Measurements from ENCODE around the gene ZNF787.
"Not testable (repeated sequence)": the region's sequence is repeated elsewhere in the genome, so short reads cannot be mapped to it uniquely, and the experiment has no call there.

The ZNF787 gene

DNA sequence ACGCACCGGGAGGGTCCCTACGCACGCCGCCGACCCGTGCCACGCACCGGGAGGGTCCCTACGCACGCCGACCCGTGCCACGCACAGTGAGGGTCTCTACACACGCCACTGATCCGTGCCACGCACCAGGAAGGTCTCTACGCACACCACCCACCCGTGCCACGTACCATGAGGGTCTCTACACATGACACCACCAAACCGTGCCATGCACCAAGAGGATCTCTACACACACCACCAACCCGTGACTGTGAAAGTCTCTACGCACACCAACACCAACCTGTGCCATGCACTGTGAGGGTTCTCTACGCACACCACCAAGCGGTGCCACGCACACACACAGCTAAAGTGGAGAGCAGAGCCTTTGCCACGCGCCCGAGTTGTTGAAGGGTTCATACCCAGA is 16.7 kb downstream of the ZNF787 start:
- no peak for DNase-seq

DNA sequence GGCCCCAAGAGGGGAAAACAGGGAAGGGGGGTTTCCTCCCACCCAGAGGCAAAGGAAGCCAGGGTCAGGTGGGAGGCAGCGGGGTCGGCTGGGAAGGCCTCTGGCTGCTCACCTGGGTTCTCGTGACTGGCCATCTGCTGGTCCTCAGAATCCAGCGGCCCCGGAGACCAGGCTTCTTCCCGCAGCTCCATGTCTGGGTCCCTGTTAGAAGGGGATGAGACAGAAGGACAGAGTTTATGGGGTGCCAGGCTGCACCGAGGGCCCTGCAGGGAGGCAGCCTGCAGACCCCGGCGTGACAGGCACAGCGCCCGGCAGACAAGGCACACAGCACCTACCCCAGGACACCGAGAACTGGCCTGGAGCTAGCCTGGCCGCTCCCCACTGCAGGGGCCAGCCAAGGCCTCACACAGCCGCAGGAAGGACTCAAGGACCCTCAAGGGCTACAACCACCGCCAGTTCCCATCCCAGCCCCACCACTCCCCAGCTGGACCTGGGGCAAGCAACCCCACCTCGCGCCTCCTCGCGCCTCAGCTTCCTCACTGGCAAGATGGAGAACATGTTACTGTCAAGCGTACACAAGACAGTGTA is 18.0 kb downstream of the ZNF787 start:
- no peak for DNase-seq

GRCh38 chr19:56101746-56102535 is 19.2 kb downstream of the ZNF787 start:
- no peak for DNase-seq

DNA sequence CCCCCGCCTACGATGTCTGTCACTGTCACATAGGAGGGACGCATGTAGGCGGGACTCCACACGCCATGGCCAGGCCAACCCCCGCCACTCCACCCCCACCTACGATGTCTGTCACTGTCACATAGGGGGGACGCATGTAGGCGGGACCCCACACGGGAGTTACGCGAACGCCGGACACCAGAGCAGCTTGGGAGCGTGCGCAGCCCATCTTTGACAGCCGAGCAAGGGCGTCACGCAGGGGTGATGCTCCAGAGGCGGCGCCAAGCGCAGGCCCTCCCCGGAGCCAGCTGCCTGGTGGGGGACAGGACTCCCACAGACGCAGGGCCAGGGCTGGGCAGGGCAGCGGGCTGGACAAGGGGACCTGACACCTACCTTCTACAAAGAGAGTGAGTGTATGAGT is 20.0 kb downstream of the ZNF787 start:
- DNase-seq = no peak

DNA sequence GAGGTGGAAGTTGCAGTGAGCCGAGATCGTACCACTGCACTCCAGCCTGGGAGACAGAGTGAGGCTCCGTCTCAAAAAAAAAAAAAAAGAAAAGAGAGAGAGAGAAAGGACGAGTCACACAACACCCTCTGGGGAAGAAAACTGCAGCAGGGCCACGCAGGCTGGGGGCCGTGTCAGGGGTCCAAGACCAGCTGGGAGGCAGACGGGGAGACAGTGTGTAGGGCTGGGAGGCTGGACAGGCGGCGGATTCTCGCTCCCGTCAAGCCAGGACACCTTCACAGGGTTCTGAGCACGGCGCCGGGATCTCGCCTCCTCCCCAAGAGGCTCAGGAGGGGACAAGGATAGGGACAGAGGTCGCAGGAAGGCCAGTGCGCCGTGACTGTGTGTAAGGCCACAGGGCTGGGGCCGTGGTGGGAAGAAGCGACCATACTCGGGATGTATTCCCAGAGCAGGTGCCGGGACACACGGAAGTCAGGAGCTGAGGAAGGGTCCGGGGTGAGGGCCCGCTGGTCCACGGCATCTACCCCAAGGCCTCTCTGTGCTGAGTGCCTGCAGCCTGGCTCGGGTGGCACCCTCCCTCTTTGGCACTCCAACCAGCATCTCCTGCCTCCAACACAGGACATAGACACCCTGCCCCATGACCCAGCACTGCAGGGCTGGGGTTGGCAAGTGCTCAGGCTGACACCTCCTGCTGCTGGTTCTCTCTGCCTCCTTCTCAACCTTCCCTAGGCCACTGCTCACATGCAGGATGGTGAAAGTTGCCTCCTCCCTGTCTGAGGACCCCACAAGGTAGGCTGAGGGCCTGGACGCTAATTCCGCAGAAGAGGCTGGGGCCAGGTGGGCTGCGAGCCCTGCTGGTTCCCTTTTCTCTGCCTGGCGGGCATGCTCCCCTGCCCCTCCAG is 21.2 kb downstream of the ZNF787 start:
- no peak for DNase-seq

GRCh38 chr19:56098731-56099568 is 22.1 kb downstream of the ZNF787 start:
- DNase-seq = no peak

DNA sequence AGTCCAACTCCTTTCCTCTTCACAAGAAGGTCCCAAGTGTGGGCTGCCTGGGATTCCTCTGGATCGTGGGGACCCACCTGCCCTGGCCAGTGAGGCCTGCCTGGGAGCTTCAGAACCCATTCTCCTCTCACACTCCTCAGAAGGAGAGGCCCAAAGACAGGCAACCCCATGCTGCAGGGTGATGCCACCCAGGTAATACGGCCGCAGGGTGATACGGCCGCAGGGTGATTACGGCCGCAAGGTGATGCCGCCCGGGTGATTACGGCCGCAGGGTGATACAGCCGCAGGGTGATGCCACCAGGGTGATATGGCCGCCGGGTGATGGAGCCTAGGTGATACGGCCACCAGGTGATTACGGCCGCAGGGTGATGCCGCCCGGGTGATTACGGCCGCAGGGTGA is 22.9 kb downstream of the ZNF787 start:
- DNase-seq = not testable (repeated sequence)

GRCh38 chr19:56097776-56098175 is 23.3 kb downstream of the ZNF787 start:
- DNase-seq = no peak

GRCh38 chr19:56097306-56097705 is 23.8 kb downstream of the ZNF787 start:
- no peak for DNase-seq

- no peak for DNase-seq
Measured at GRCh38 chr19:56096665-56097064, 24.4 kb downstream of the ZNF787 start.

DNA sequence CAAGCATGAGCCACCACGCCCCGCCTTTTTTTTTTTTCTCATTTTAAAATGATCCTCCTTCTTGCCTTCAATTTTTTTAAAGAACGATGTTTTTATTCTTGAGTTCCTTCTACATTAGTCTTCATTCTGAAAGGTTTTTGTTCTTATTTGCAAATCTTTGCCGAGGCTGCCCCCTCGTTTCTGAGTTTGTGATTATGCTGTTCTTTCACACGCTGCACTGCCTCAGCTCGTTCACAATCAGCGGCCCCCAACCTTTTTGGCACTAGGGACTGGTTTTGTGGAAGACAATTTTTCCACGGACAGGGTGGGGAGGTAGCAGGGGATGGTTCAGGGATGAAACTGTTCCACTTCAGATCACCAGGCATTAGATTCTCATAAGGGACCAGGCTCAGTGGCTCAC is 26.6 kb downstream of the ZNF787 start:
- DNase-seq = no peak

GRCh38 chr19:56092685-56093631 is 28.1 kb downstream of the ZNF787 start:
- DNase-seq = no peak

- no peak for DNase-seq
Measured at GRCh38 chr19:56091751-56092546, 29.1 kb downstream of the ZNF787 start.

DNA sequence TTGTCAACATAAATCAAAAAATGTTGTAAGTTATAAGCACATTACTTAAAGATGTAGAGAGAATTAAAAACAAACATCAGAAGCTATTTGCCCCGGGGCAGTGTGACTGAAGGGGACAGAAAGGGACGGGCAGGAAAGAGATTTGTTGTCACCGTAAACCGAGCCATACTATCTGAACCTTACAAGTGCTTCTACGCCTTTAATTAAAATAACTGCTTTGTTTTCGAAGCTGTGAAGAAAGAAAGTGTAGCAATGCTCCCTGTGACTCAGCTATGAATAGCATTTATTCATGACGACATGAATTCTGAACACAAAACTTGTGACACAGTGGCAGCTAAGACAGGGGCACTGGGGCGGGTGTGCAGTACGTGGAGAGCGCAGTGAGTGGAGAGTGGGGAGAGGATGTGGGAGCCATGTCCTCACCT is 30.0 kb downstream of the ZNF787 start:
- DNase-seq = no peak

DNA sequence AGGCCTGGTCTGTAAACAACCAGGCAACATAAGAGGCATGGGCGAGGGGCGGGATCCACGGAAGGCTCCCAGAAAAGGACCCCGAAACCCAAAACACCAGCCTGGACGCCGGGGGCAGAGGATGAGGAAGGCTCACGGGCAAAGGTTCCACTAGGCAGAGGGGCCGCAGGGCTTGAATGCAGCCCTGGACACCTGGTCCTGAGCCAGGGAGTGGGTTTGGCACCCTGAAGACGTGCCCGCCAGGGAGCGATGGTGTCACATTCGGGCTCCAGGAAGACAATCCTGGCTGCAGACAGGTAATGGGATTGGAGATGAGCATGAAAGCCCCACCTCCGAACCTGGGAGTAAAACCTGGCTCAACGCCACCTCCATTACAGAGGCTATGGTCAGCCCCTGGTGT is 31.8 kb downstream of the ZNF787 start:
- no peak for DNase-seq

- DNase-seq = no peak
Measured at GRCh38 chr19:56088497-56089215, 32.4 kb downstream of the ZNF787 start.

DNA sequence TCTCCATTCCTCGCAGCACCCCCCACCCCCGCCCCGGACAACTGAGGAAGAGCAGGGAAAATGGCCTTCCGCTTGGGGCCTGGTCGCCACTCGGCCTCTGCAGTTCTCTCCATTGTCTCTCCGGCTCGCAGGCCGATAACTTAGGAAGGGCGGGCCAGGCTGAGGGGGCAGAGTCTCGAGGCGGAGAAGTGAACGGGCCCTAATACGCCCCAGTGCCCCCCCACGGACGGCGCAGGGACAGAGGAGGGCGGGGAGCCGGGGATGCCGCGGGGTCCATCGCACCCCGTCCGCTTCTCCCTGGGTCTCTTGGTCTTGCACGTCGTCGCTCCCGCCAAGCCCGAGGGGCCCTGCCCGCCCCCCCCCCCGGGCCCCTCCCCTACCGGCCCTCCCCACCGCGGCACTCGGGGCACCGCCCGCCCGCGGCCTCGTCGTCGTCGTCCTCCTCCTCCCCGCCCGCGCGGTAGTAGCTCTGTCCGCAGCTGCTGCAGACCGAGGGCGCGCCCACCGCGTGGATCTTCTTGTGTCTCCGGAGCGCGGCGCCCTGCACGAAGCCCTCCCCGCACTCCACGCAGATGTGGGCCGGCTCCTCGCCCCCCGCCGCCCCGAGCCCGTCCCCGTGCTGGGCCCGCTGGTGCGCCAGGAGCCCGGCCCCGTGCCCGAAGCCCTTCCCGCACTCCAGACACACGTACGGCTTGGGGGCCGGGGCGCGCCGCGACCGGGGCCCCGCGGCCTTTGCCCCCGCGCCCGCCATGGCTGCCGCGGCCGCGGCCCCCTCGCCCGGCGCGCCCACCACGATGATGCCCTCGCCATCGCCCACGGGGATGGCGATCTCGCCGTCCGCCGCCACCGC is 33.2 kb downstream of the ZNF787 start:
- no peak for DNase-seq

DNA sequence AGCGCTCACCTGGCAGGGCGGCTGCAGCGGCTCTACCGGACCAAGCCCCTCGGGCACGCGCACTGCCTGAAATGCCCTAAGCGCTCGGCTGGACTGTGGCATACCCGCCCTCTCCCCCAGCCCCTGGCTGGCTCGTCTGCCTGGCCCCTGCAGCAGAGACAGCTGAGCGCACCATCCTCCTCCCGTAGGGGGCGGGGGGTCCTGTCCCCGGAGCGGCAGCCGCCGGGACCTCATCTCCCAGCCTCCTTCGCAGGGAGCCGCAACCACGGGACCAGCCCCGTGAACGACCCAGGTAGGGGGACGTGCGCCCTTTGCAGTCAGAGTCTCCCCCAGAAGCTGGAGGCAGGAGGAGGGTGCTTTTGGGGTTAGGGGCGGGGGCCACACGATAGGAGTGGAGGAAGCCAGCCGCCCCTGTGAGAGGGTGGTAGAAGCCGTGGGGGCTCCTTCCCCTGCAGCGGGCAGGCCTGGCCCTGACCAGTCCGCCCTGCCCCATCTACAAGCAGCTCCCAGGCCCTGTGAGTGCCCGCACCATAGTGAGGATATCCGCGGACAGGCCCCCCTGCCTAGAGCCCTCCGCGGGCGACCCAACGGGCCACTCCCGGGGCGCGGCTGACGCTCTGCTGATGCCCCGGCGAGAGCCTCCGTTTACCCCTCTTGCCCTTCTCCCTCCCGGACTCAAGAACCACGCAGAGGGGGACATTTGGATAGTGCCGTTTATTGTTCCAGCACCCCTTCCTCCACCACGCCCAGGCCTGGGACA is 34.2 kb downstream of the ZNF787 start:
- no peak for DNase-seq
